Activated T-helper 2 cell treated with anti-CD3 and anti-CD28 coated beads, Interferon-gamma antibody, Interleukin-2, Interleukin-4, amounts not matched to agents 10 μg/mL and 5 μg/mL and 100 μg/mL, durations not matched to agents 14 hours and 24 hours and 36 hours (primary cell): ENCODE data around the gene PDE4D. TPM values are rescaled to one million over a fixed set of nuclear protein-coding genes. Genes with fewer than 3 reads are reported as not detected.
A peak's percentile ranks its signal among the peaks of the same experiment; 100 is the strongest.

ENCODE experiments used
- DNase-seq: peaks from one replicate; pipeline ENCODE4 v3.0.0; 2021; ENCODE audit warnings: low spot score
- H3K27ac Mint-ChIP-seq: one replicate; pipeline ENCODE4 v1.8.0; 2021; ENCODE audit warnings: mixed read lengths
- H3K27me3 Mint-ChIP-seq: one replicate; pipeline ENCODE4 v1.8.0; 2021; ENCODE audit warnings: low read depth, mixed read lengths
- H3K36me3 Mint-ChIP-seq: one replicate; pipeline ENCODE4 v1.8.0; 2021; ENCODE audit warnings: low read depth, mixed read lengths
- H3K4me1 Mint-ChIP-seq: one replicate; pipeline ENCODE4 v1.8.0; 2021; ENCODE audit warnings: low read depth, mixed read lengths
- H3K4me3 Mint-ChIP-seq: one replicate; pipeline ENCODE4 v1.8.0; 2021; ENCODE audit warnings: low read depth, mild to moderate bottlenecking, moderate library complexity, mixed read lengths
- H3K9me3 Mint-ChIP-seq: one replicate; pipeline ENCODE4 v1.8.0; 2021; ENCODE audit warnings: mixed read lengths
- intact Hi-C: fragments of 100-400 bp; cut with micrococcal nuclease; formaldehyde crosslinking; loops from one replicate; pipeline ENCODE4 v1.15.1; 2023
- total RNA-seq: library from RNA; stranded (reverse); gene quantifications from 2 replicates; pipeline ENCODE4 v1.2.3, GENCODE V29; 2022

Gene PDE4D
- total RNA-seq, 1 donor from 2014 or later = 102 TPM

GRCh38 chr5:59041355-59041754 lies 852.2 kb downstream of the PDE4D start:
- Mint-ChIP-seq H3K36me3 (peaks cover 26% of the 10 kb centered on the region), H3K4me1 (peaks cover 35% of the 10 kb centered on the region), H3K4me3 (peak overlapping the region; percentile 88), H3K9me3 (no peaks in the 10 kb centered on the region), H3K27ac (peak overlapping the region; percentile 87), H3K27me3 (no peaks in the 10 kb centered on the region)
- intact Hi-C loops = no loop called here
- DNase-seq = no peak

DNA sequence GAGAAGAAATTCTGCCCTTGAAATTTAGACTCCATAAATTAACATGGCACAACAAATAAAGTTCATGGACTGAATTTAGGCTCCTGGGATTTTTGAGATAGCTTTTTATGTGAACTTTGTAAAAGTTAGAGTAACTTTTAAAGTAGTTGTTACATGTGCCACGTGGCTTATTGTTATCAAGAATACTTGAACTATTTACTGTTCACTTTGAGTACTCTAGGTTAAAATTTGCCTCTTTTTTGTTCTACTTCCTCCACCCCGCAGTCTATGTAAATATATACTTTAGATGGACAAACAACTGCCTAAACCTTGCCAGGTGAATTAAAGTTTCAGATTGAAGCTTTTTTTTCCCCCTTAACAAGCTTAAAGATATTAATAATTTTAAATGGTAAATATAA lies 852.7 kb downstream of the PDE4D start:
- H3K9me3 Mint-ChIP-seq = no peaks in the 10 kb centered on the region
- H3K36me3 Mint-ChIP-seq = peaks cover 31% of the 10 kb centered on the region
- no peak for DNase-seq
- H3K27me3 Mint-ChIP-seq = no peaks in the 10 kb centered on the region
- H3K27ac Mint-ChIP-seq = peak overlapping the region; percentile 78
- peak overlapping the region; percentile 88 for H3K4me3 Mint-ChIP-seq
- H3K4me1 Mint-ChIP-seq = peaks cover 40% of the 10 kb centered on the region
- intact Hi-C loops = no loop called here

DNA sequence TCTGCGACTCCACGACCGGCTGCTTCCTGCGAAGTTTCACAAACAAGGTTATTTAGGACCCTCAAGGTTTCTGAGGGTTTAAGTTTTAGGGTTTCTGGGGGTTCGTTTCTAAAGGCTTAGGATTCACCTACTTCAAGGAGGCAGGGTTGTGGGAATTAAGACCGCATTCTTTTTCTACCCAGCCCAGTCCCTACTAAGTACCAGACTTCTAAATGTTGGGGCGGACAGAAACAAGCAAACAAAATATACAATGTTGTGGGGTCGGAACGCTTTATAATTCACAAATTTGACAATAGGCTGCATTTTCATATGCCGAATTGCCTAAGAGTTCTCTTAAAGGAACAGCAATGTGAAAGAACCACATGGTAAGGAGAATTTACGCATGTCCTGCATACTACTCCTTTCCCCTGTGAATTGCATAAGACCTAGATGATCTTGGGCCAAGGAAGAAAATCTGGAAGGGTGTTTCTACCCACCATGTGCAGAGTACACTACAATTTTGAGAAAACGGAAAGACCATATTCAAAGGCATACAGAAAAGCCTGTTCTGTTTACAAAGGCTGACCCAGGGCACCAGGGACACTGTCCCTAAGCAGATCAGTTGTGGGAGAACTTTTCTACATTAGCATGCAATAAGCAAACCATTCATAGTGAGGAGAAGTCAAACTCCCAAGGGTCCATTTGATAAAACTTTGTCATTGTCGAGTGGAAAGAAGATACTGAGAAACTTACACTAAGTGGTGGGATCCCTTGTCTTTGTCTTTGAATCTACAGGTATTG lies 853.3 kb downstream of the PDE4D start:
- DNase-seq = no peak
- intact Hi-C loops = no loop called here
- H3K4me1 Mint-ChIP-seq = peaks cover 45% of the 10 kb centered on the region
- H3K9me3 Mint-ChIP-seq = no peaks in the 10 kb centered on the region
- H3K27ac Mint-ChIP-seq = peak overlapping the region; percentile 78
- peak overlapping the region; percentile 88 for H3K4me3 Mint-ChIP-seq
- peaks cover 37% of the 10 kb centered on the region for H3K36me3 Mint-ChIP-seq
- H3K27me3 Mint-ChIP-seq = no peaks in the 10 kb centered on the region

- Mint-ChIP-seq H3K9me3 (no peaks in the 10 kb centered on the region), H3K4me3 (peak overlapping the region; percentile 88), H3K27me3 (no peaks in the 10 kb centered on the region), H3K36me3 (peaks cover 45% of the 10 kb centered on the region), H3K27ac (peak overlapping the region; percentile 95), H3K4me1 (peaks cover 50% of the 10 kb centered on the region)
- peak; percentile 88 for DNase-seq
- intact Hi-C loops = loop anchor here (1.0 to 10.0 kb wide), 7 partner anchors 60 to 1867 kb away; partner anchors contain the start of gene PLK2
Measured at GRCh38 chr5:59039296-59040023, 854.1 kb downstream of the PDE4D start.

GRCh38 chr5:59038798-59039295 lies 854.7 kb downstream of the PDE4D start:
- Mint-ChIP-seq H3K27ac (peak overlapping the region; percentile 95), H3K36me3 (peaks cover 44% of the 10 kb centered on the region)
- intact Hi-C loops = loop anchor here (1.0 to 10.0 kb wide), 8 partner anchors 19 to 1866 kb away; partner anchors contain the start of gene PLK2

DNA sequence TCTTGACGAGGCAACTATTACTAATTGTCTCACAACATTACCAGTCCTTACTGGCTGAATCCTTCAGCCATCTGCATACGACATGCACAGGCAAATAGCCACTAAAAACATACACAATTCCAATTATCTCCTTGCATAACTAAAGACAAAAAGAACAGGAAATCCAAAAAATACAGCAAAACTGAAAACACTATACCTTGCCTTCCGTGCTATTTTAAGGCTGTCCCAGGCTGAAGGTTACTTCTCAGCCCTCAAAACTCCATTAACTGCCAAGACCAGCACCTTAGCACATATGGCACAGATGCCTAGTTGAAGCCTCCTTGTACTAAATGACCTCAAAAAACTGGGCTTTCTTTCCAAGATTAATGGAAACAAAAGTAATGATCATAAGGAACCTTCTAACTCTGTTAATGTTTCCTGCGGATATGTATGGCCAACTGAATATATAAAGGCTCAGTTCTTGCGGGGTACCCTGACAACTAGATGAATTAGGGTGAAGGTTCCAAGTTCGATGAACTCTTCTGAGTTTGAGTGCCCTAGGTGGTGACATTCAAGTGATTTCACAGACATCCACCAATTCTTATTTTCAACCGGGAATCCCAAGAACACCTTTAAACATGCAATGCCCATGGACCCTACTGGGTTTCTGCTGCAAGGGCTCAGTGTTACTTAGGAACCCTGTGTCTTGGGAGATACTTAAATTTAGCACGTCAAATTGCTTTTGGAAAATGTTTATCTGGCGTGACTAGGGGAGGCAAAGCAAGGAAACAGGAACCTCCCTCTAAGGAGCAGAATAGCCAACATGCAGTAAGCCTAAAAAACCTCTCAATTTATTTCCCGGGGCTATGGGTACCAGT lies 855.4 kb downstream of the PDE4D start:
- peak overlapping the region; percentile 95 for H3K27ac Mint-ChIP-seq
- H3K4me3 Mint-ChIP-seq = peak overlapping the region; percentile 88
- H3K4me1 Mint-ChIP-seq = peaks cover 52% of the 10 kb centered on the region
- no peaks in the 10 kb centered on the region for H3K9me3 Mint-ChIP-seq
- H3K27me3 Mint-ChIP-seq = no peaks in the 10 kb centered on the region
- peaks cover 48% of the 10 kb centered on the region for H3K36me3 Mint-ChIP-seq
- DNase-seq = no peak
- intact Hi-C loops = loop anchor here (1.0 to 10.0 kb wide), 5 partner anchors 18 to 1865 kb away; partner anchors contain the start of gene PLK2

More at GRCh38 chr5:59038798-59039295, 854.7 kb downstream of the PDE4D start:
- Mint-ChIP-seq H3K9me3 (no peaks in the 10 kb centered on the region), H3K27me3 (no peaks in the 10 kb centered on the region), H3K4me1 (peaks cover 49% of the 10 kb centered on the region), H3K4me3 (peak overlapping the region; percentile 88)
- no peak for DNase-seq

- Mint-ChIP-seq H3K4me1 (peaks cover 54% of the 10 kb centered on the region), H3K36me3 (peaks cover 54% of the 10 kb centered on the region)
- intact Hi-C loops = loop anchor here (5.0 to 10.0 kb wide), 3 partner anchors 347 to 757 kb away; partner anchors contain the start of gene PLK2
Measured at GRCh38 chr5:59037453-59037852, 856.1 kb downstream of the PDE4D start.

GRCh38 chr5:59037041-59037440 lies 856.5 kb downstream of the PDE4D start:
- Mint-ChIP-seq H3K36me3 (peaks cover 58% of the 10 kb centered on the region), H3K9me3 (no peaks in the 10 kb centered on the region)

More at GRCh38 chr5:59037453-59037852, 856.1 kb downstream of the PDE4D start:
- no peaks in the 10 kb centered on the region for H3K27me3 Mint-ChIP-seq
- H3K27ac Mint-ChIP-seq = peak overlapping the region; percentile 95
- no peaks in the 10 kb centered on the region for H3K9me3 Mint-ChIP-seq
- H3K4me3 Mint-ChIP-seq = peak overlapping the region; percentile 88
- DNase-seq = no peak

GRCh38 chr5:59036274-59036961 lies 857.1 kb downstream of the PDE4D start:
- intact Hi-C loops = loop anchor here (5.0 to 10.0 kb wide), 3 partner anchors 348 to 758 kb away; partner anchors contain the start of gene PLK2
- no peak for DNase-seq
- peak overlapping the region; percentile 88 for H3K4me3 Mint-ChIP-seq
- peaks cover 47% of the 10 kb centered on the region for H3K4me1 Mint-ChIP-seq
- H3K27me3 Mint-ChIP-seq = no peaks in the 10 kb centered on the region
- no peaks in the 10 kb centered on the region for H3K9me3 Mint-ChIP-seq
- H3K27ac Mint-ChIP-seq = peak overlapping the region; percentile 95
- peaks cover 62% of the 10 kb centered on the region for H3K36me3 Mint-ChIP-seq

More at GRCh38 chr5:59037041-59037440, 856.5 kb downstream of the PDE4D start:
- H3K4me1 Mint-ChIP-seq = peaks cover 50% of the 10 kb centered on the region
- intact Hi-C loops = loop anchor here (5.0 to 10.0 kb wide), 3 partner anchors 348 to 758 kb away; partner anchors contain the start of gene PLK2
- peak overlapping the region; percentile 95 for H3K27ac Mint-ChIP-seq
- DNase-seq = no peak
- no peaks in the 10 kb centered on the region for H3K27me3 Mint-ChIP-seq
- H3K4me3 Mint-ChIP-seq = peak overlapping the region; percentile 88

GRCh38 chr5:59035681-59036080 lies 857.8 kb downstream of the PDE4D start:
- H3K27me3 Mint-ChIP-seq = no peaks in the 10 kb centered on the region
- H3K36me3 Mint-ChIP-seq = peaks cover 67% of the 10 kb centered on the region
- H3K4me3 Mint-ChIP-seq = peak overlapping the region; percentile 88
- peaks cover 44% of the 10 kb centered on the region for H3K4me1 Mint-ChIP-seq
- peaks cover 4% of the 10 kb centered on the region for H3K9me3 Mint-ChIP-seq
- peak overlapping the region; percentile 41 for H3K27ac Mint-ChIP-seq
- no peak for DNase-seq
- intact Hi-C loops = loop anchor here (5.0 to 10.0 kb wide), 3 partner anchors 349 to 759 kb away; partner anchors contain the start of gene PLK2

GRCh38 chr5:59034498-59035186 lies 858.9 kb downstream of the PDE4D start:
- Mint-ChIP-seq H3K4me3 (peak overlapping the region; percentile 88), H3K36me3 (peaks cover 77% of the 10 kb centered on the region), H3K4me1 (peaks cover 44% of the 10 kb centered on the region), H3K27ac (peak overlapping the region; percentile 74), H3K27me3 (no peaks in the 10 kb centered on the region), H3K9me3 (peaks cover 11% of the 10 kb centered on the region)
- intact Hi-C loops = loop anchor here (1.0 to 10.0 kb wide), 5 partner anchors 140 to 760 kb away; partner anchors contain the start of gene PLK2
- no peak for DNase-seq
